IMR-90 (cell line): ENCODE measurements around the gene CTNNA2. TPM values are rescaled to one million over a fixed set of nuclear protein-coding genes. Genes with fewer than 3 reads are reported as not detected.

Experiments
- ATAC-seq: fragments of 200-7000 bp; cut with Tn5 transposase; 2 replicates; pipeline ENCODE4 v1.9.1; 2020; ENCODE audit warnings: low read depth, mild to moderate bottlenecking, moderate library complexity
- BruUV-seq: library from RNA; stranded (reverse); fragments of 400-500 nt; replicated peaks from 2 replicates; lab custom pipeline; 2021; lab: Mats Ljungman, UMichigan
- CTCF ChIA-PET: fragments of 300-600 bp; formaldehyde crosslinking; extraction: SDS; loops from one replicate; lab custom pipeline; 2021; ENCODE audit warnings: antibody characterized with exemption; lab: Yijun Ruan, JAX
- POLR2A ChIA-PET: fragments of 300-600 bp; sonication (Branson Sonifier 250); formaldehyde crosslinking; loops from one replicate; lab custom pipeline; 2022; ENCODE audit warnings: antibody characterized with exemption; ENCODE audit not compliant: unreplicated experiment; lab: Charles Lee
- DNase-seq: peaks from one replicate; pipeline ENCODE4 v3.0.0; 2013
- H2AFZ ChIP-seq: replicated peaks from 2 replicates; pipeline ENCODE3; 2013; ENCODE audit warnings: low read length, mild to moderate bottlenecking; ENCODE audit not compliant: poor library complexity
- H2AK5ac ChIP-seq: 2 replicates; pipeline ENCODE4 v1.6.1; 2013; ENCODE audit warnings: low read depth, low read length, inconsistent platforms
- H2AK9ac ChIP-seq: replicated peaks from 2 replicates; pipeline ENCODE3; 2013; ENCODE audit warnings: mild to moderate bottlenecking, low read depth, low read length, moderate library complexity; ENCODE audit not compliant: poor library complexity
- H2BK120ac ChIP-seq: 2 replicates; pipeline ENCODE4 v1.6.1; 2013; ENCODE audit warnings: low read depth, low read length, inconsistent platforms
- H2BK15ac ChIP-seq: 3 replicates; pipeline ENCODE4 v1.6.1; 2013; ENCODE audit warnings: low read depth, low read length, inconsistent platforms
- H2BK20ac ChIP-seq: 2 replicates; pipeline ENCODE4 v1.6.1; 2013; ENCODE audit warnings: low read depth, mild to moderate bottlenecking, inconsistent platforms, low read length, moderate library complexity
- H2BK5ac ChIP-seq: 2 replicates; pipeline ENCODE4 v1.6.1; 2013; ENCODE audit warnings: mild to moderate bottlenecking, low read depth, low read length, inconsistent platforms; ENCODE audit not compliant: poor library complexity, severe bottlenecking
- H3K14ac ChIP-seq: replicated peaks from 2 replicates; pipeline ENCODE4 v1.6.1; 2013; ENCODE audit warnings: low read depth, low read length, inconsistent platforms
- H3K18ac ChIP-seq: 2 replicates; pipeline ENCODE4 v1.6.1; 2013; ENCODE audit warnings: low read depth, low read length, control low read depth
- H3K23ac ChIP-seq: 2 replicates; pipeline ENCODE4 v1.6.1; 2013; ENCODE audit warnings: low read depth, low read length, inconsistent platforms
- H3K27ac ChIP-seq: 2 replicates; pipeline ENCODE4 v1.5.1; 2013; ENCODE audit warnings: mild to moderate bottlenecking, control low read depth, low read length; ENCODE audit not compliant: insufficient read depth
- H3K27me3 ChIP-seq: 2 replicates; pipeline ENCODE4 v1.6.1; 2013; ENCODE audit warnings: low read length; ENCODE audit not compliant: control insufficient read depth, insufficient read depth
- H3K36me3 ChIP-seq: 2 replicates; pipeline ENCODE4 v1.6.1; 2013; ENCODE audit warnings: low read length, mixed read lengths; ENCODE audit not compliant: control insufficient read depth, insufficient read depth
- H3K4ac ChIP-seq: 2 replicates; pipeline ENCODE4 v1.6.1; 2013; ENCODE audit warnings: low read depth, low read length, inconsistent platforms
- H3K4me1 ChIP-seq: 2 replicates; pipeline ENCODE4 v1.6.1; 2013; ENCODE audit warnings: low read length, mixed read lengths; ENCODE audit not compliant: control insufficient read depth, insufficient read depth
- H3K4me2 ChIP-seq: 2 replicates; pipeline ENCODE4 v1.6.1; 2013; ENCODE audit warnings: low read depth, mild to moderate bottlenecking, control low read depth, low read length, moderate library complexity
- H3K4me3 ChIP-seq: 2 replicates; pipeline ENCODE4 v1.5.1; 2013; ENCODE audit warnings: low read depth, mild to moderate bottlenecking, control low read depth, low read length, moderate library complexity; ENCODE audit not compliant: insufficient read depth
- H3K56ac ChIP-seq: 2 replicates; pipeline ENCODE4 v1.6.1; 2013; ENCODE audit warnings: low read length, inconsistent platforms; ENCODE audit not compliant: insufficient read depth; ENCODE audit errors: extremely low read depth
- H3K79me1 ChIP-seq, 2 experiments: 2 replicates each; pipeline ENCODE4 v1.6.1; 2013; ENCODE audit warnings: low read length in 2 of 2, inconsistent platforms in 1 of 2, low read depth in 1 of 2
- H3K9ac ChIP-seq: 2 replicates; pipeline ENCODE4 v1.6.1; 2013; ENCODE audit warnings: low read depth, low read length, control low read depth
- H3K9me1 ChIP-seq: 2 replicates; pipeline ENCODE4 v1.6.1; 2013; ENCODE audit warnings: low read length, inconsistent platforms; ENCODE audit not compliant: insufficient read depth
- H3K9me3 ChIP-seq: 2 replicates; pipeline ENCODE4 v1.6.1; 2013; ENCODE audit warnings: low read length; ENCODE audit not compliant: control insufficient read depth, insufficient read depth
- H4K20me1 ChIP-seq: 2 replicates; pipeline ENCODE4 v1.6.1; 2013; ENCODE audit warnings: low read length, inconsistent platforms; ENCODE audit not compliant: insufficient read depth
- H4K5ac ChIP-seq: 2 replicates; pipeline ENCODE4 v1.6.1; 2013; ENCODE audit warnings: mild to moderate bottlenecking, low read depth, low read length, control low read depth
- H4K8ac ChIP-seq, 2 experiments: 2 replicates each; pipeline ENCODE4 v1.6.1; 2013; ENCODE audit warnings: low read depth in 2 of 2, low read length in 2 of 2, control low read depth in 1 of 2, inconsistent platforms in 1 of 2
- H4K91ac ChIP-seq: 2 replicates; pipeline ENCODE4 v1.6.1; 2013; ENCODE audit warnings: low read depth, low read length, inconsistent platforms; ENCODE audit not compliant: insufficient read depth
- BHLHE40 ChIP-seq: fragments of 150-350 bp; IDR thresholded peaks from 2 replicates; pipeline ENCODE4 v1.6.1; 2016; ENCODE audit warnings: mild to moderate bottlenecking, low read depth, low read length
- CEBPB ChIP-seq: IDR thresholded peaks from 2 replicates; pipeline ENCODE4 v1.6.1; 2012; ENCODE audit warnings: low read depth, low read length, improper control_type of control experiment
- CHD1 ChIP-seq: IDR thresholded peaks from 2 replicates; pipeline ENCODE4 v1.6.1; 2012; ENCODE audit warnings: low read depth, low read length, improper control_type of control experiment
- FOS ChIP-seq: fragments of 150-350 bp; IDR thresholded peaks from 2 replicates; pipeline ENCODE4 v1.6.1; 2016; ENCODE audit warnings: low read depth, low read length
- MAZ ChIP-seq: IDR thresholded peaks from 2 replicates; pipeline ENCODE4 v1.6.1; 2012; ENCODE audit warnings: low read depth, mild to moderate bottlenecking, low read length, improper control_type of control experiment, moderate library complexity, borderline replicate concordance
- MXI1 ChIP-seq: IDR thresholded peaks from 2 replicates; pipeline ENCODE4 v1.6.1; 2012; ENCODE audit warnings: low read depth, mild to moderate bottlenecking, low read length, moderate library complexity, borderline replicate concordance
- NFE2L2 ChIP-seq: fragments of 150-350 bp; IDR thresholded peaks from 2 replicates; pipeline ENCODE4 v1.6.1; 2016; ENCODE audit warnings: low read depth, mild to moderate bottlenecking, low read length
- POLR2A ChIP-seq: IDR thresholded peaks from 2 replicates; pipeline ENCODE4 v1.6.1; 2012; ENCODE audit warnings: mild to moderate bottlenecking, low read depth, low read length
- RAD21 ChIP-seq: IDR thresholded peaks from 2 replicates; pipeline ENCODE4 v1.6.1; 2012; ENCODE audit warnings: low read length, improper control_type of control experiment
- RCOR1 ChIP-seq: IDR thresholded peaks from 2 replicates; pipeline ENCODE4 v1.6.1; 2012; ENCODE audit warnings: mild to moderate bottlenecking, low read length, improper control_type of control experiment; ENCODE audit not compliant: insufficient replicate concordance
- SMC3 ChIP-seq: fragments of 150-350 bp; IDR thresholded peaks from 2 replicates; pipeline ENCODE4 v1.6.1; 2016; ENCODE audit warnings: low read depth, mild to moderate bottlenecking, antibody characterized with exemption, low read length, moderate library complexity
- USF2 ChIP-seq: fragments of 150-350 bp; IDR thresholded peaks from 2 replicates; pipeline ENCODE4 v1.6.1; 2017; ENCODE audit warnings: mild to moderate bottlenecking, antibody characterized with exemption, low read length, low read depth
- WGBS, 2 experiments: methylation state at CpG; one replicate each; pipeline versions ENCODE4 v1.1.5 to v1.1.7; 2013; ENCODE audit warnings: missing lambda C conversion rate in 2 of 2; ENCODE audit not compliant: insufficient read length in 1 of 2; ENCODE audit errors: extremely low coverage in 2 of 2; 5-methylcytosine and 5-hydroxymethylcytosine counted together
- dilution Hi-C: fragments of 300-500 bp; cut with HindIII; formaldehyde crosslinking; loops from one replicate; pipeline ENCODE4 v1.14.3; 2018; ENCODE audit warnings: low sequenced_read_pairs; ENCODE audit not compliant: unreplicated experiment
- in situ Hi-C: fragments of 300-500 bp; cut with MboI; formaldehyde crosslinking; loops from 3 replicates; pipeline ENCODE4 v1.14.3; 2019; ENCODE audit warnings: low sequenced_read_pairs, inconsistent platforms, mixed read lengths
- intact Hi-C: fragments of 100-400 bp; cut with micrococcal nuclease; formaldehyde crosslinking; loops from 2 replicates; pipeline ENCODE4 v1.10.0; 2022
- polyA plus RNA-seq, 3 experiments: library from polyadenylated mRNA; depleted of rRNA; stranded (reverse); fragments of >200 nt; gene quantifications; 2 replicates each; pipeline ENCODE4 v1.2.3, GENCODE V29; 2012; ENCODE audit warnings: low replicate concordance in 1 of 3
- total RNA-seq: library from RNA; depleted of rRNA; stranded (reverse); fragments of >200 nt; gene quantifications from 2 replicates; pipeline ENCODE4 v1.2.3, GENCODE V29; 2012
- TF ChIP-seq, protein P1 (sequence below): fragments of 150-350 bp; IDR thresholded peaks from 2 replicates; pipeline ENCODE4 v1.6.1; 2016; ENCODE audit warnings: low read depth, mild to moderate bottlenecking, low read length, moderate library complexity, borderline replicate concordance

Gene CTNNA2
- total and polyA plus RNA-seq, 2 of the 4 experiments (the other 2 are of a cell fraction) = not detected

DNA sequence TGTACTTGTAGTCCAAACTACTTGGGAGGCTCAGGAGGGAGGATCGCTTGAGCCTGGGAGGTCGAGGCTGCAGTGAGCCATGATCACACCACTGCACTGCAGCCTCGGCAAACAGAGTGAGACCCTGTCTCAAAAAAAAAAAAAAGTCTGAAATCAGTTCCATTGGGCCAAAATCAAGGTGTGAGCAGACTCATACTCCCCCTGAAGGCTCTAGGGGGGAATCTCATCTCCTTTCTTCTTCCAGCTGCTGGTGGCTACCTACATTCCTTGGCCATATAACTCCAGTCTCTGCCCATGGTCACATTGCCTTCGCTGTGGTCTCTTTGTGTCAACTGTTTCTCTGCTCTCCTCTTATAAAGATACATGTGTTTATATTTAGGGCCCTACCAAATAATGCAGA, 557.7 kb downstream of the CTNNA2 start:
- CTCF ChIA-PET = interaction anchor here (0.5 to 0.7 kb wide), 3 partner anchors 14 to 184 kb away, joined by 3 to 7 read pairs (median 4); no protein-coding TSS in a partner anchor

More for the DNA sequence above, 557.7 kb downstream of the CTNNA2 start:
- POLR2A ChIA-PET = no interaction called here
- H3K4ac ChIP-seq = no peak overlapping the region
- H3K36me3 ChIP-seq = no peaks in the 10 kb centered on the region
- H2BK15ac ChIP-seq = no peak overlapping the region
- no peaks in the 10 kb centered on the region for H4K20me1 ChIP-seq
- BruUV-seq = no TSS peak
- H3K9ac ChIP-seq = no peak overlapping the region
- no peak overlapping the region for H3K23ac ChIP-seq
- no peak for ATAC-seq
- H2AK9ac ChIP-seq = no peak overlapping the region
- no peak overlapping the region for H3K18ac ChIP-seq
- 83% methylated on average over 3 of the region's 4 CpGs; no CpG with 5 or more reads in 1 of the 2 experiments for WGBS, 2 experiments
- H4K8ac ChIP-seq = no peak overlapping the region
- no peak overlapping the region for H2AK5ac ChIP-seq
- H3K4me3 ChIP-seq = no peak overlapping the region
- no peaks in the 10 kb centered on the region for H3K9me3 ChIP-seq
- TF ChIP-seq, protein P1, sequence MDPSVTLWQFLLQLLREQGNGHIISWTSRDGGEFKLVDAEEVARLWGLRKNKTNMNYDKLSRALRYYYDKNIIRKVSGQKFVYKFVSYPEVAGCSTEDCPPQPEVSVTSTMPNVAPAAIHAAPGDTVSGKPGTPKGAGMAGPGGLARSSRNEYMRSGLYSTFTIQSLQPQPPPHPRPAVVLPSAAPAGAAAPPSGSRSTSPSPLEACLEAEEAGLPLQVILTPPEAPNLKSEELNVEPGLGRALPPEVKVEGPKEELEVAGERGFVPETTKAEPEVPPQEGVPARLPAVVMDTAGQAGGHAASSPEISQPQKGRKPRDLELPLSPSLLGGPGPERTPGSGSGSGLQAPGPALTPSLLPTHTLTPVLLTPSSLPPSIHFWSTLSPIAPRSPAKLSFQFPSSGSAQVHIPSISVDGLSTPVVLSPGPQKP = no peak
- TF ChIP-seq MAZ (no peak), CHD1 (no peak), CEBPB (no peak), RAD21 (no peak), BHLHE40 (no peak), SMC3 (no peak), FOS (no peak), USF2 (no peak), NFE2L2 (no peak), POLR2A (no peak), MXI1 (no peak), RCOR1 (no peak)
- in situ Hi-C loops = loop anchor here (25.0 kb wide), 1 partner anchor 442 kb away; no protein-coding TSS in a partner anchor
- no peak overlapping the region for H3K27ac ChIP-seq
- H3K14ac ChIP-seq = no peak overlapping the region
- intact Hi-C loops = loop anchor here (5.0 kb wide), 1 partner anchor 118 kb away; no protein-coding TSS in a partner anchor
- peaks cover 12% of the 10 kb centered on the region for H3K4me1 ChIP-seq
- H3K56ac ChIP-seq = no peak overlapping the region
- H2BK20ac ChIP-seq = no peak overlapping the region
- H3K27me3 ChIP-seq = no peaks in the 10 kb centered on the region
- no peak overlapping the region for H3K4me2 ChIP-seq
- no peak overlapping the region for H4K5ac ChIP-seq
- H3K79me1 ChIP-seq = no peaks in the 10 kb centered on the region
- no peak overlapping the region for H2BK5ac ChIP-seq
- no peak overlapping the region for H2AFZ ChIP-seq
- no peak overlapping the region; the same call in 1 of the 2 replicates for H2BK120ac ChIP-seq
- DNase-seq = no peak
- dilution Hi-C loops = no loop called here
- H4K91ac ChIP-seq = no peak overlapping the region; the same call in 1 of the 2 replicates
- H3K9me1 ChIP-seq = 0 out of 2 replicates have a peak, but pooled peaks cover 3% of the 10 kb centered on the region
